COLO668 (cell line): Measurements from ENCODE around the gene FAM81A.
A peak's percentile ranks its signal among the peaks of the same experiment; 100 is the strongest.

ENCODE experiments used
- DNase-seq: peaks from one replicate; lab custom pipeline; 2025; ENCODE audit not compliant: unreplicated experiment; lab: John Stamatoyannopoulos, UW

Gene FAM81A

GRCh38 chr15:59538494-59538893 is 100.5 kb downstream of the FAM81A start:
- DNase-seq = no peak

- DNase-seq = no peak
Observed at GRCh38 chr15:59539799-59540198, 101.8 kb downstream of the FAM81A start.

GRCh38 chr15:59540654-59541053 is 102.7 kb downstream of the FAM81A start:
- no peak for DNase-seq

GRCh38 chr15:59541750-59542149 is 103.8 kb downstream of the FAM81A start:
- DNase-seq = no peak

- DNase-seq = no peak
Observed at GRCh38 chr15:59543721-59544547, 105.9 kb downstream of the FAM81A start.

- no peak for DNase-seq
Observed at GRCh38 chr15:59545573-59545972, 107.6 kb downstream of the FAM81A start.

GRCh38 chr15:59548501-59549226 is 110.7 kb downstream of the FAM81A start:
- peak; percentile 20 for DNase-seq

- DNase-seq = no peak
Observed at GRCh38 chr15:59549301-59550185, 111.6 kb downstream of the FAM81A start.

- no peak for DNase-seq
Observed at GRCh38 chr15:59550530-59550929, 112.5 kb downstream of the FAM81A start.

GRCh38 chr15:59550956-59551355 is 113.0 kb downstream of the FAM81A start:
- peak; percentile 42 for DNase-seq

- peak; percentile 81 for DNase-seq
Observed at GRCh38 chr15:59553879-59554735, 116.1 kb downstream of the FAM81A start.

GRCh38 chr15:59555696-59556095 is 117.7 kb downstream of the FAM81A start:
- no peak for DNase-seq

- DNase-seq = no peak
Observed at GRCh38 chr15:59556380-59556779, 118.4 kb downstream of the FAM81A start.

GRCh38 chr15:59557581-59557980 is 119.6 kb downstream of the FAM81A start:
- DNase-seq = no peak

- DNase-seq = no peak
Observed at GRCh38 chr15:59558851-59559250, 120.9 kb downstream of the FAM81A start.

GRCh38 chr15:59561547-59561946 is 123.6 kb downstream of the FAM81A start:
- DNase-seq = no peak

GRCh38 chr15:59562448-59563186 is 124.6 kb downstream of the FAM81A start:
- no peak for DNase-seq

GRCh38 chr15:59565299-59565698 is 127.3 kb downstream of the FAM81A start:
- DNase-seq = no peak

GRCh38 chr15:59567324-59567723 is 129.3 kb downstream of the FAM81A start:
- no peak for DNase-seq

GRCh38 chr15:59569477-59569876 is 131.5 kb downstream of the FAM81A start:
- DNase-seq = no peak
